K562 (cell line): ENCODE data around the gene PRKAA1. TPM values are rescaled to one million over a fixed set of nuclear protein-coding genes. Genes with fewer than 3 reads are reported as not detected.
A peak's percentile ranks its signal among the peaks of the same experiment; 100 is the strongest.

ENCODE experiments used
- ATAC-seq: fragments of 200-7000 bp; cut with Tn5 transposase; 3 replicates; pipeline ENCODE4 v1.9.1; 2020; ENCODE audit warnings: moderate library complexity
- BruUV-seq: library from RNA; stranded (reverse); fragments of 400-500 nt; replicated peaks from 2 replicates; lab custom pipeline; 2021; lab: Mats Ljungman, UMichigan
- CTCF ChIA-PET: fragments of 300-600 bp; formaldehyde crosslinking; extraction: SDS; loops from one replicate; lab custom pipeline; 2021; ENCODE audit warnings: low intra/inter-chr PET ratio; lab: Yijun Ruan, JAX
- POLR2A ChIA-PET: fragments of 300-600, 350-650 bp; sonication (Branson Sonifier 250); formaldehyde crosslinking; extraction: SDS; loops from one replicate; lab custom pipeline; 2021; ENCODE audit warnings: antibody characterized with exemption, inconsistent platforms; lab: Yijun Ruan, JAX
- DNase-seq, 4 experiments: peaks; one replicate each; pipeline versions ENCODE4 v3.0.0 to v3.0.0-alpha.2; 2011 to 2018; ENCODE audit warnings: low spot score in 3 of 4, mixed read lengths in 3 of 4; ENCODE audit errors: extremely low read depth in 1 of 4
- FAIRE-seq: peaks from 2 replicates; lab custom pipeline; 2011; peaks lifted over from hg19 to GRCh38; lab: Jason Lieb, UNC
- H2AFZ ChIP-seq: 2 replicates; pipeline ENCODE4 v1.6.0; 2011; ENCODE audit warnings: low read depth, low read length, control low read depth, inconsistent platforms
- H3K27ac ChIP-seq: fragments of 200-600 bp; 3 replicates; pipeline ENCODE4 v1.8.0; 2011; ENCODE audit warnings: low read depth, mild to moderate bottlenecking, control low read depth, inconsistent platforms, low read length, moderate library complexity, mixed read lengths; ENCODE audit errors: extremely low read depth
- H3K27me3 ChIP-seq, 2 experiments: fragments of 300-600 bp in 1 of 2; 2 replicates in 1 of 2; 3 replicates in 1 of 2; pipeline versions ENCODE4 v1.6.0 to v1.8.0; 2011; ENCODE audit warnings: inconsistent platforms in 2 of 2, low read length in 2 of 2, mild to moderate bottlenecking in 1 of 2, mixed read lengths in 1 of 2, moderate library complexity in 1 of 2; ENCODE audit not compliant: control insufficient read depth in 2 of 2, insufficient read depth in 2 of 2
- H3K36me3 ChIP-seq: fragments of 300-600 bp; 3 replicates; pipeline ENCODE4 v1.8.0; 2011; ENCODE audit warnings: mild to moderate bottlenecking, low read length, inconsistent platforms; ENCODE audit not compliant: control insufficient read depth, insufficient read depth
- H3K4me1 ChIP-seq, 2 experiments: fragments of 200-600 bp in 1 of 2; replicated peaks in 1 of 2; 2 replicates in 1 of 2; 3 replicates in 1 of 2; pipeline versions ENCODE4 v1.5.1 to v1.8.0; 2011; ENCODE audit warnings: inconsistent platforms in 2 of 2, low read length in 2 of 2, mild to moderate bottlenecking in 1 of 2, mixed read lengths in 1 of 2, moderate library complexity in 1 of 2; ENCODE audit not compliant: control insufficient read depth in 2 of 2, insufficient read depth in 2 of 2
- H3K4me2 ChIP-seq: 2 replicates; pipeline ENCODE4 v1.6.1; 2011; ENCODE audit warnings: low read length, control low read depth, inconsistent platforms, mixed read lengths; ENCODE audit not compliant: insufficient read depth
- H3K4me3 ChIP-seq: fragments of 200-600 bp; sonication (generic), shearing (Covaris generic); 2 replicates; pipeline ENCODE4 v1.5.1; 2016; ENCODE audit warnings: control low read depth, inconsistent platforms
- H3K79me2 ChIP-seq: fragments of 200-600 bp; 3 replicates; pipeline ENCODE4 v1.8.0; 2011; ENCODE audit warnings: low read length, inconsistent platforms; ENCODE audit not compliant: control insufficient read depth, insufficient read depth
- H3K9ac ChIP-seq, 2 experiments: 2 replicates each; pipeline versions ENCODE4 v1.6.0 to v1.6.1; 2011; ENCODE audit warnings: low read depth in 2 of 2, low read length in 2 of 2, control low read depth in 1 of 2, inconsistent platforms in 1 of 2, mild to moderate bottlenecking in 1 of 2, mixed read lengths in 1 of 2; ENCODE audit not compliant: insufficient read depth in 1 of 2
- H3K9me1 ChIP-seq: one replicate; pipeline ENCODE4 v1.6.0; 2011; ENCODE audit warnings: inconsistent platforms, mild to moderate bottlenecking, low read length, moderate library complexity; ENCODE audit not compliant: control insufficient read depth, insufficient read depth
- H3K9me3 ChIP-seq: replicated peaks from 2 replicates; pipeline ENCODE4 v1.5.1; 2011; ENCODE audit warnings: low read depth, low read length, inconsistent platforms; ENCODE audit not compliant: control insufficient read depth, insufficient read depth
- H4K20me1 ChIP-seq: replicated peaks from 2 replicates; pipeline ENCODE4 v1.6.1; 2011; ENCODE audit warnings: low read length, inconsistent platforms, mixed read lengths; ENCODE audit not compliant: control insufficient read depth, insufficient read depth
- CHD7 ChIP-seq: fragments of 200-600 bp; sonication (generic); IDR thresholded peaks from one replicate; pipeline ENCODE4 v1.6.1; 2012; ENCODE audit warnings: mild to moderate bottlenecking, low read depth, low read length, inconsistent platforms
- MBD1 ChIP-seq: fragments of 250-450 bp; sonication (Bioruptor Pico); IDR thresholded peaks from 2 replicates; pipeline ENCODE4 v1.8.0; 2022; ENCODE audit warnings: inconsistent platforms
- NFIC ChIP-seq: fragments of 450-650 bp; IDR thresholded peaks from 2 replicates; pipeline ENCODE4 v1.6.1; 2017; ENCODE audit warnings: mild to moderate bottlenecking, inconsistent platforms
- TRIM25 ChIP-seq: fragments of 450-650 bp; IDR thresholded peaks from 2 replicates; pipeline ENCODE4 v1.7.0; 2016; ENCODE audit warnings: borderline replicate concordance
- ZNF121 ChIP-seq: sonication (generic); formaldehyde crosslinking; conservative IDR thresholded peaks from 2 replicates; pipeline ENCODE4 v1.8.0; 2022; ENCODE audit warnings: missing genetic modification reagents
- WGBS: fragments of 100-300 bp; shearing (Covaris generic); methylation state at CpG from one replicate; pipeline ENCODE4 v1.1.6; 2016; ENCODE audit warnings: low coverage, mixed read lengths; ENCODE audit not compliant: insufficient coverage; ENCODE audit errors: missing lambda C conversion rate; 5-methylcytosine and 5-hydroxymethylcytosine counted together
- in situ Hi-C: fragments of 300-500 bp; cut with MboI; formaldehyde crosslinking; loops from 4 replicates; pipeline ENCODE4 v1.15.0; 2018; ENCODE audit warnings: inconsistent platforms, mixed read lengths
- intact Hi-C: fragments of 100-400 bp; cut with micrococcal nuclease; formaldehyde crosslinking; loops from 2 replicates; pipeline ENCODE4 v1.14.2; 2022
- polyA plus RNA-seq, 8 experiments: library from polyadenylated mRNA; depleted of rRNA in 4 of 8; stranded (reverse) in 5 of 8; unstranded in 3 of 8; fragments of >200 nt; fragmentation: Nextera tagmentation in 2 of 8; fragmentation: Illumina TruSeq in 1 of 8; extraction: Ambion mirVana in 2 of 8; extraction: Trizol in 1 of 8; gene quantifications; 2 replicates each; pipeline versions ENCODE4 v1.2.1 to v1.2.3, GENCODE V29; 2011 to 2014; ENCODE audit warnings: inconsistent platforms in 1 of 8, missing spikeins in 1 of 8
- total RNA-seq, 7 experiments: library from RNA; depleted of rRNA in 6 of 7; stranded (reverse); fragments of >200 nt in 6 of 7; fragmentation: Illumina TruSeq in 2 of 7; extraction: Trizol in 2 of 7; gene quantifications; 2 replicates each; pipeline versions ENCODE4 v1.2.1 to v1.2.3, GENCODE V29; 2011 to 2021; ENCODE audit warnings: low replicate concordance in 1 of 7

Gene PRKAA1
- total and polyA plus RNA-seq, 9 of the 15 experiments (the other 6 are each of a cell fraction or from before 2014, with no cell fraction given), result 24.5 to 84.0 (median 51.4) TPM

GRCh38 chr5:40746703-40747102, 51.5 kb downstream of the PRKAA1 start:
- Histone ChIP-seq H2AFZ (no peak overlapping the region), H3K4me3 (no peak overlapping the region), H3K79me2 (peaks cover 8% of the 10 kb centered on the region; the same call in 1 of the 3 replicates), H3K4me1 (no peaks in the 10 kb centered on the region), H4K20me1 (no peaks in the 10 kb centered on the region), H3K9ac (no peak overlapping the region), H3K4me2 (no peak overlapping the region), H3K36me3 (peaks cover 7% of the 10 kb centered on the region; the same call in 1 of the 3 replicates), H3K27me3 (no peaks in the 10 kb centered on the region), H3K9me1 (no peaks in the 10 kb centered on the region), H3K27ac (no peak overlapping the region), H3K9me3 (no peaks in the 10 kb centered on the region)
- 53% methylated on average over 4 of the region's 4 CpGs for WGBS
- POLR2A ChIA-PET, result interaction anchor here (0.6 to 0.7 kb wide), 2 partner anchors 45 to 51 kb away, joined by 3 read pairs; no protein-coding TSS in a partner anchor
- no peak for DNase-seq
- CTCF ChIA-PET, result no interaction called here
- in situ Hi-C loops, result no loop called here
- intact Hi-C loops, result no loop called here
- no TSS peak for BruUV-seq
- ATAC-seq, result no peak
- FAIRE-seq, result no peak
- TF ChIP-seq ZNF121 (CRISPR knock-in tag) (no peak), CHD7 (no peak), NFIC (0 out of 2 replicates have a peak, but pooled peaks have one; percentile 17), TRIM25 (no peak), MBD1 (CRISPR knock-in tag) (no peak)
